B cell (primary cell): ENCODE measurements around the gene COLGALT1.

Experiments
- CTCF ChIP-seq: fragments of 200-600 bp; IDR thresholded peaks from one replicate; pipeline ENCODE4 v1.8.0; 2022; ENCODE audit warnings: antibody characterized with exemption, mild to moderate bottlenecking
- EZH2 ChIP-seq: IDR thresholded peaks from 2 replicates; pipeline ENCODE4 v1.6.1; 2012; ENCODE audit warnings: borderline replicate concordance, low read depth, mild to moderate bottlenecking, moderate library complexity, low read length; ENCODE audit not compliant: insufficient read depth, poor library complexity, severe bottlenecking

- no peak for TF ChIP-seq CTCF
- no peak for TF ChIP-seq EZH2
These were observed 12.5 kb downstream of the COLGALT1 start for GRCh38 chr19:17567940-17568339.
